IPS DF 6.9 (cell line): Measurements from ENCODE around the gene LHPP.

Experiments
- DNase-seq: peaks from one replicate; pipeline ENCODE4 v3.0.0-alpha.2; 2013; ENCODE audit warnings: low read depth, low spot score
- H3K27ac ChIP-seq: one replicate; pipeline ENCODE4 v1.5.1; 2013; ENCODE audit warnings: low read length, control low read depth
- H3K27me3 ChIP-seq: 2 replicates; pipeline ENCODE4 v1.6.1; 2013; ENCODE audit warnings: mild to moderate bottlenecking, low read length; ENCODE audit not compliant: control insufficient read depth, insufficient read depth
- H3K36me3 ChIP-seq: 2 replicates; pipeline ENCODE4 v1.6.1; 2013; ENCODE audit warnings: low read length; ENCODE audit not compliant: control insufficient read depth, insufficient read depth
- H3K4me1 ChIP-seq: 2 replicates; pipeline ENCODE4 v1.6.1; 2013; ENCODE audit warnings: low read length; ENCODE audit not compliant: control insufficient read depth, insufficient read depth
- H3K4me3 ChIP-seq: 2 replicates; pipeline ENCODE4 v1.5.1; 2013; ENCODE audit warnings: mild to moderate bottlenecking, low read length
- H3K9me3 ChIP-seq: 2 replicates; pipeline ENCODE4 v1.6.1; 2013; ENCODE audit warnings: low read length, inconsistent platforms; ENCODE audit not compliant: control insufficient read depth, insufficient read depth
- WGBS: extraction: QIAGEN DNeasy Blood & Tissue Kit; methylation state at CpG from one replicate; pipeline ENCODE4 v1.1.7; 2013; ENCODE audit warnings: mixed read lengths, missing lambda C conversion rate; ENCODE audit not compliant: insufficient read length, insufficient coverage; 5-methylcytosine and 5-hydroxymethylcytosine counted together

LHPP gene

DNA sequence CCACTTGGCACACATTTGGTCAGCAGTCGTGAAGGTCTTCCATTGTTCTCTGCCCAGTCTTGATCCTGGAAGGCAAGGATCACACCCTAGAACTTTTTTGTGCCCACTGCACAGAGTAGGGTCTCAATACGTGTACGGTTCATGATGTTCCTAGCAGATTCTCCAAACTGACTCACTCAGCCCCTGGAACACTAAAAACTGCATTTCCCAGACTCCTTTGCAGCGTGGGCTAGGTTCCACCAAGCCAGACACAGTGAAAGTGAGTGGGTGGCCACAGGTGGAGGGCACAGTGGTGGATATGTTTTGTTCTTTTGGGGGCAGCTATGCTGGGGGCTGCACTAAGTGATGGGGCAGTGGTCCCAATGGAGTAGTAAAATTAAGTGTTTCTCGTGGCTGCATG, 1.5 kb upstream of the LHPP start:
- H3K4me3 ChIP-seq = no peak overlapping the region
- H3K27ac ChIP-seq = no peak overlapping the region
- H3K36me3 ChIP-seq = no peaks in the 10 kb centered on the region
- peaks cover 7% of the 10 kb centered on the region; the same call in 1 of the 2 replicates for H3K4me1 ChIP-seq
- WGBS = no CpG with 5 or more reads among the region's 5 CpGs
- H3K9me3 ChIP-seq = no peaks in the 10 kb centered on the region
- H3K27me3 ChIP-seq = no peaks in the 10 kb centered on the region
- no peak for DNase-seq

DNA sequence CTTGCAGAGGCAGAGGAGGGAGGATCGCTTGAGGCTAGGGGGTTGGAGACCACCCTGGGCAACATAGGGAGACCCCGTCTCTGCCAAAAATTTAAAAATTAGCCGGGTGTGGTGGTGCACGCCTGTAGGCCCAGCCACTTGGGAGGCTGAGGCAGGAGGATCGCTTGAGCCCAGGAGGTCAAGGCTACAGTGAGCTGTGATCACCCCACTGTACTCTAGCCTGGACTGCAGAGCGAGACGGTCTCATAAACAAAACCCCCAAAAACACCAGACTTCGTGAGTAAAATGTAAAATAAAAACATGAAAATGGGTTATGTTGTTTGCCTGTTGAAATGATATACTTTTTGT, 699 bp downstream of the LHPP start:
- no peak for DNase-seq
- no CpG with 5 or more reads among the region's 8 CpGs for WGBS
- Histone ChIP-seq H3K27ac (no peak overlapping the region), H3K4me1 (peaks cover 7% of the 10 kb centered on the region; the same call in 1 of the 2 replicates), H3K27me3 (no peaks in the 10 kb centered on the region), H3K9me3 (no peaks in the 10 kb centered on the region), H3K36me3 (no peaks in the 10 kb centered on the region), H3K4me3 (peak overlapping the region; percentile 87; the same call in 1 of the 2 replicates)

DNA sequence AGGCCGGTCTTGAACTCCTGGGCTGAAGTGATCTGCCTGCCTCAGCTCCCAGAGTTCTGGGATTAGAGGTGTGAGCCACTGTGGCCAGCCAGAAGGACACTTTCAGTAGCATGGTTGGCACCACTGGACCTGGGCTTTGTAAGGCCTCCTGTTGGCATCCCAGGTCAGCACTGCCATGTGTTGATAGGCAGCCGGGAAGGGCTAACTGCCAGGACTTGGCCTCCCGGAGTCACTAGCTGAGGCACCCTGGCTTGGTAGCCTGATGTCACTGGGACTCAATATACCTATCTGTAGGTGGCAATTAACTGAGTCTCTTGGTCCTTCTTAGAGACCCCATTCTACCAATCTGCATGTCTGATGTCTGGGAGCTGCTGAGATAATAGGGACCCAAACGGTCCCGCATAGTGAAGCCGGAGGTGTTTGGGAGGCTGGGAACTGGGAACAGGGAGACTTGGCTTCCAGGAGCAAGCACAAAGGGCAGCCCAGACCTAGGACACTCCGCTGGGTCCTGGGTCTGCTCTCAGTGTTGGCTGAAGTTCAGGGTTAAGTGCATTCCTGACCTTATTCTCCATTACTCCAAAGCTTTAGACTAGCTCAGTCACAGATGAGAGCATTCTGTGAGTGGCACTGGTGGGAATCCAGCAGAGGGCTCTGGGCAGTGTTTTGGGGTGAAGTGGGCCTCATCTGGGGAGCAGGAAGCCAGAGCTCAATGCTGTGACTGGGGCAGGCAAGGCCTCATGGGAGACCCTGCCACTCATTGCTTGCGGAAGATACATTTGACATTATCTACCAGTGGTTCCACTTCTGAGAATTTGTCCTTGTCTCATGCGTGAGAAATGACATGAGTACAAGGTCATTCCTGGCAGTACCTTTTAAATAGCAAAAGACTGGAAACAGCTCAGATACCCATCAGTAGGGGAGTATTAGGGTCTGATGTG, 2.7 kb downstream of the LHPP start:
- H3K27ac ChIP-seq = no peak overlapping the region
- WGBS = no CpG with 5 or more reads among the region's 9 CpGs

DNA sequence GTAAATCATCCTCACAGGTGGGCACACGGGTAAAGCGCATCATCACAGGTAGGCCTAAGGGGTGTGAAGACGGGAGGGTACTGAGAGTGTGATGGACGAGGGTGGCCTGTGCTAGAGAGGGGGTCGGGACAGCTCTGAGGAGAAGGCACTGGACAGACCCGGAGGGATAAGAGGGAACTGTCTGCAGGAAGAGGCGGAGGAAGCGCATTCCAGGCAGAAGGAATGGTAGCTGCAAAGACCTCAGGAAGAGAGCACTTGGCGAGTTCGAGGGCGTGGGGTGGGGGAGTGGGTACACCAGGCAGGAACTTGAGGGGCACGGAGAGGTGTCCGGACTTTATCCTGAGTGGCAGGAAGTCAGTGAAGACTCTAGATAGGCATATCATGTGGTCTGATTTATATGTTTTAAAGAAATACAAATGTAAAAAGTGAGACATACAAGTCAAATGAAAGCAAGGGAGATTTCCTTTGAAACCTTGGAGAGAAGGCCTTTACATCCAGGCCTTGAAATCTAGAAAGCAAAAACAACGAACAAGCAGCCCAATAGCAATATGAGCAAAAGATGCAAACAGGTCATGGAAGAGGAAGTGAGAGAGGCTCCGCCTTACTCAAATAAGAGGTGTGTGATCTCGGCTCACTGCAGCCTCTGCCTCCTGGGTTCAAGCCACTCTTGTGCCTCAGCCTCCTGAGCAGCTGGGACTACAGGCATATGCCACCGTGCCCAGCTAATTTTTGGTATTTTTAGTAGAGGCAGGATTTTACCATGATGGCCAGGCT, 3.6 kb downstream of the LHPP start:
- no CpG with 5 or more reads among the region's 17 CpGs for WGBS
- DNase-seq = no peak
- peaks cover 11% of the 10 kb centered on the region; the same call in 1 of the 2 replicates for H3K4me1 ChIP-seq

More for the DNA sequence above, 2.7 kb downstream of the LHPP start:
- Histone ChIP-seq H3K9me3 (no peaks in the 10 kb centered on the region), H3K4me1 (peaks cover 11% of the 10 kb centered on the region; the same call in 1 of the 2 replicates), H3K4me3 (no peak overlapping the region), H3K27me3 (no peaks in the 10 kb centered on the region), H3K36me3 (no peaks in the 10 kb centered on the region)
- DNase-seq = no peak

DNA sequence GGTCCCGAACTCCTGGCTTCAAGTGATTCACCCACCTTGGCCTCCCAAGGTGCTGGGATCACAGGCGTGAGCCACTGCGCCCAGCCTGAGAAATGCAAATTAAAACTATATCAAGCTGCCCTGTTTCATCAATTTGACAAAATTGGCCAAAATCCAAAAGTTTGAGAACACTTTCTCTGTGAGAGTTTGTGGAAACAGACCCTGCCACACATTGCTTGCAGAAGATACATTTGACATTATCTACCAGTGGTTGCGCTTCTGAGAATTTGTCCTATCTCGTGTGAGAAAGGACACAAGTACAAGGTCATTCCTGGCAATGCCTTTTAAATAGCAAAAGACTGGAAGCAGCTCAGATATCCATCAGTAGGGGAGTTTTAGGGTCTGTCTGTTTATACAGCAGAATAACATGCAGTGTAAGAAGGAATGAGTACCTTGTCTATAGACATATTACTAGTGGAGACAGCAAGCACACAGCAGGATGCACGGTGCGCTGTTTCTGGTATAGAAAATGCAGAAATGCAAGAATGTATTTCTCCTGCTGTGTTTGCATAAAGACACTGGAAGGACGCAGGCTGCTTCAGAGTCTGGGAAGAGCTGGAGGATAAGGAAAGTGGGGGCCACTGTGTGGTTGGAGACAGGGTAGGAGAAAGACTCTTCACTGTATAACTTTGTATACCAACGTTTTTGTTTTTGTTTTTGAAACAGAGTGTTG, 4.3 kb downstream of the LHPP start:
- no peak for DNase-seq
- no CpG with 5 or more reads among the region's 9 CpGs for WGBS
- peaks cover 16% of the 10 kb centered on the region; the same call in 1 of the 2 replicates for H3K4me1 ChIP-seq
- H3K27me3 ChIP-seq = no peaks in the 10 kb centered on the region
- H3K4me3 ChIP-seq = no peak overlapping the region
- H3K9me3 ChIP-seq = no peaks in the 10 kb centered on the region
- no peak overlapping the region for H3K27ac ChIP-seq
- no peaks in the 10 kb centered on the region for H3K36me3 ChIP-seq

More for the DNA sequence above, 3.6 kb downstream of the LHPP start:
- Histone ChIP-seq H3K27me3 (no peaks in the 10 kb centered on the region), H3K4me3 (no peak overlapping the region), H3K9me3 (no peaks in the 10 kb centered on the region), H3K36me3 (no peaks in the 10 kb centered on the region), H3K27ac (no peak overlapping the region)

DNA sequence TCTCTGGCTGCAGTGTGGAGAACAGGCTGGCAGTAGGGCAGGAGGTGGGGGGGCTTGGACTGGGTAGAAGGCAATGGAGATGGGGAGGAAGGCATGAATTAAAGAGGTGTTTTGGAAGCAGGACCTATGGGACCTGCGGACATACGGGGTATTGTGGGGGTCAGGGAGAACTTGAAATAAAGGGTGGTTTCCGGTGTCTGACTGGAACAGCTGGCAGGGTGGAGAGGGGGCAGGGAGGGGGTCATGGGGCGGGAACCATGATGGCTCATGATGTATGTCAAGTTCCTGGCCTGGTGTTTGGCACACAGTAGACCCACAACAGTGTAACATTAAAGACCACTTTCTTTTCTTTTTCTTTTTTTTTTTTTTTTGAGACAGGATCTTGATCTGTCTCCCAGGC, 5.5 kb downstream of the LHPP start:
- no peaks in the 10 kb centered on the region for H3K36me3 ChIP-seq
- WGBS = no CpG with 5 or more reads among the region's 4 CpGs
- no peak overlapping the region for H3K4me3 ChIP-seq
- peaks cover 16% of the 10 kb centered on the region; the same call in 1 of the 2 replicates for H3K4me1 ChIP-seq
- H3K27ac ChIP-seq = no peak overlapping the region
- no peak for DNase-seq
- no peaks in the 10 kb centered on the region for H3K27me3 ChIP-seq
- no peaks in the 10 kb centered on the region for H3K9me3 ChIP-seq

DNA sequence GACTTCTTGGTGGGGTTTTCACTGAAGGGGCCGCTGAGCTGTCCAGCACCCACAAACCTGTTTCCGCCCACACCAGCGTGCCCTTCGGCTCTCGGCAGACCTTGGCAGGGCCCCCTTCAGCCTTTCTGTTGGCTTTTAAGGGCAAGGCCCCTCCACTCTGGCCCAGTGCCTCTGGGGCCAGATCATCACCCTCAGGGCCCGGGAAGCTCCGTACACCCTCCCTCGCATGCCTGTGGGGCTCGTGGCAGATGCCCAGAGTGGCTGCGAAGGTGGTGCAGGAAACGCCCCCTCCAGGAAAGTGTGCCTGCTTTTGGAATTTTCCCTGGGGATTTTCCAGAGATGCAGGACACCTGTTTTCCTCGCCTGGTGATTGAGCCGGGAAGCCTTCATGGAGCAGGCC, 7.0 kb downstream of the LHPP start:
- Histone ChIP-seq H3K4me3 (no peak overlapping the region), H3K9me3 (no peaks in the 10 kb centered on the region), H3K27me3 (no peaks in the 10 kb centered on the region), H3K27ac (no peak overlapping the region), H3K36me3 (no peaks in the 10 kb centered on the region), H3K4me1 (peaks cover 16% of the 10 kb centered on the region; the same call in 1 of the 2 replicates)
- no CpG with 5 or more reads among the region's 13 CpGs for WGBS
- DNase-seq = no peak

DNA sequence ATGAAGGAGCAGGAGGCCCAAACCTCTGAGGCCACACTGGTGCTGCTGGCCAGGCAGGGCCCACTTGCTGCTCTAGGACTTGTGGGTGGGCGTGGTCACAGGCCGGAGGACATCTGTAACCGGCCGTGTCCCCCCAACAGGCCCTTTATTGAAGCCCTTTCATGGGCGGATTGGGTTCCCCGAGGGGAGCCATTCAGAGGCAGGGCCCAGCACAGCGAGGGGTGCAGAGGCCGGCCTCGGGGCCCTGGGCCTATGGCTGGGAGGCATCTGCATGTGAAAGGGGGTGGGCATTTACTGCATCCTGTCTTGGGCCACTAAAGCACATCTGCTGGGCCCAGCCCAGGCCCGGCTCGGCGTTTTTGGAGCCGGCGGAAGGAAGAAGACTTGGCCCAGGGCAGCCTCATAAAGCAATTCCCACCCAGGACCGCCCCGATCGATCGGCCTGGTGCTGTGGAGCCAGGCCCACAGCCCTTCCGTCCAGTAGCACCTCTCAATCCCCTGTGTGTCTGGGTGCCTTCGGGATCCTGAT, 8.4 kb downstream of the LHPP start:
- Histone ChIP-seq H3K9me3 (no peaks in the 10 kb centered on the region), H3K27me3 (no peaks in the 10 kb centered on the region), H3K27ac (no peak overlapping the region), H3K36me3 (no peaks in the 10 kb centered on the region), H3K4me1 (peaks cover 12% of the 10 kb centered on the region; the same call in 1 of the 2 replicates), H3K4me3 (no peak overlapping the region)
- WGBS = no CpG with 5 or more reads among the region's 20 CpGs
- no peak for DNase-seq

DNA sequence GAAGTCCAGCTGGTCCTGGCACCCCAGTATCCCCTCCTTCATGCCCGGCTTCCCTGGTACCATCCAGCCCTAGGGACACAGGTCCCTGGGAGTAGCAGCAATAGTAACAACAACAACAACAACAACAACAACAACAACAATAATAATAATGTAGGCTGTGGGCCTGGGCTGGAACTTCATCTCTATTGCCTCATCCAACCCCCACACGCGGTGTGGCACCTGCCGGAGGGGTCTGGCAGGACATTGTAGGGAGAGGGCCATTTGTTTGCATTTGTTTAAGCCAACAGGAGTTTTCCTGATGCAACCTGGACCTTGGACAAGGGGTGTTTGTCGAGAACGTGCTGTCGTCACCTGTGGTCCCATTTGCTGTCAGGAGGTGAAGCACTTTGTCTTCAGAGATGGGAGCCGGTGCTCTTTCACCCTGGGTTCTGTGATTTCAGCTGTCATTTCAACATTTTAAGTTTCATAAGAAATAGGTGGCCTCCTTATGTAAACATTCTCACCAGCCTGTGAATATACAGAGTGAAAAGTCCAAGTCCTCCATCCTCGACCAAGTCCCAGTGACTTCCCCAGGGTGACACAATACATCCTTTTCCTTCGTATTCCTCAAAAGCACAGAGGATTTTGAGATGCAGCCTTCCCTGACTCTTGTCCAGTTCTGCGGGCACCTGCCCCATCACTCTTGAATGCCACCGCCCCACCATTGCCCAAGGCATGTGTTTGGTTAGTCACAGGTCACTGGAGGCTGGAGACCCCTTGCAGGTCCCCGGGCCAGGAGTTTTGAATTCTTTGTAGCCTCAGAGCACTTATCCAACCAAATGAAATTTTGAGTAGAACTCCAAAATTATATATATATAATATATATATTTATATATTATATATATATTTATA, 9.2 kb downstream of the LHPP start:
- Histone ChIP-seq H3K36me3 (no peaks in the 10 kb centered on the region), H3K9me3 (no peaks in the 10 kb centered on the region), H3K27ac (no peak overlapping the region), H3K4me3 (no peak overlapping the region), H3K4me1 (peaks cover 12% of the 10 kb centered on the region; the same call in 1 of the 2 replicates), H3K27me3 (no peaks in the 10 kb centered on the region)
- DNase-seq = no peak
- WGBS = no CpG with 5 or more reads among the region's 13 CpGs
